Activated CD8-positive, alpha-beta memory T cell treated with anti-CD3 and anti-CD28 coated beads for 4 hours (primary cell): ENCODE data around the gene QRFPR.
"Not testable (repeated sequence)": the region's sequence is repeated elsewhere in the genome, so short reads cannot be mapped to it uniquely, and the experiment has no call there.

Experiments used
- DNase-seq, 2 donors: peaks; one replicate each; pipeline ENCODE4 v3.0.0-alpha.2; 2020; ENCODE audit warnings: low read depth in 2 of 2

Gene QRFPR

GRCh38 chr4:121339307-121339706 lies 41.5 kb downstream of the QRFPR start:
- DNase-seq: no peak

- DNase-seq: no peak
These were observed 42.3 kb downstream of the QRFPR start for GRCh38 chr4:121338518-121338917.

DNA sequence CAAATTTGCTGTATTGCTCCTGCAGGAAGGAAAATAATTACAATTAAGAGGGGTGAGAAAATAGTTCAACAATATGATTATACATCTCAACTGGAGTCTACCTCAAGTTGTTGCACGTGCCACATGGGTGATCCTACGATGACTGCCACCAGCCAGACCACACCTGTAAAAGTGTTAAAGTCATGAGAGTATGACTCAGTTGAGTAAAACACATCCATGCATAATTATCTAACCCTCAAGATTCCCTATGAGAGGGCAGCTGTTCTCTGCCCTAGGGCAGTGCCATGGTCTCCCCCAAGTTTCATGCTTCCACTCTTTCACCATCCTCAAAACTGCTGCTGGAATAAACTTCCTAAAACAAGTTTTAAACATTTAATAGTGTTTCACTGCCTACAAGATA lies 44.1 kb downstream of the QRFPR start:
- no peak for DNase-seq

DNA sequence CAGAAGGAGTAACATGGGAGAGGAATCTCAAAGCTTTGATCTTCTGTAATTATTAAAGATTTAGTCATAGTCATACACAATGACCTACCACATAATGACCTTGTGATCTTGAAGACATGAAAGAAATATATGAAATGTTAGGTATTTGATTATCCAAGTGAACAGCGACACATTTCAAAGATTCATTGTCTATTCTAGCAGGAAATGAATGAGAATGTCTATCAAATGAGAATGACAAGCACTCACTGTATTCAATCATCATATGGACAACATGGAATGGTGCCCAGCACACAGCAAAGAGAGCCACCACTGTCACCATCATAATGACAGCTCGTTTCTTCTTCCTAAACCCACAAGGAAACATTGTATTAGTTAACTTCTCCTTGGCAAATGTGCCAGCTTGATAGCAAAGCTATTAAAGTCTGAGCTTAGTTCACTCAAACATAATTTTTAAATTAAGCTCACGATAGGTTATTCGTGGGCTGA lies 50.6 kb downstream of the QRFPR start:
- DNase-seq: no peak

DNA sequence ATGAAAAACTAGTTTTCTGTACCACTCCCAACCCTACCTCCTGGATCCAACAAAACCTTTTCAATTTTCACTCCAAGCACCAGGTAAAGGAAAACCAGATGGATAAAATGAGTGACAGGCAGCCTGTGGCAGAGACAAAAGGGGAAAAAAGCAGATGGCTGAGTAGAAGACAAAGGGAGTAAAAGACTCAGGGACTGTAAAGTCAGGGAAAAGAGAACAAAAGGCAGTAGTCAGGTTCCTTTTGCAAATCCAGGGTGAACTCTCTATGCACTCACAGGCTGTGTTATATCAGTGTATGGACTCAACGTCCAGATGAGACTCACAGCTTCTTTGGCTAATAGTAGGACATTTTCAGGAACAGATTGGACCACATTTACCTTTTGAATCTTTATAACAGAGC lies 54.2 kb downstream of the QRFPR start:
- DNase-seq: no peak

- no peak for DNase-seq
These were observed 56.5 kb downstream of the QRFPR start for GRCh38 chr4:121324331-121324730.

DNA sequence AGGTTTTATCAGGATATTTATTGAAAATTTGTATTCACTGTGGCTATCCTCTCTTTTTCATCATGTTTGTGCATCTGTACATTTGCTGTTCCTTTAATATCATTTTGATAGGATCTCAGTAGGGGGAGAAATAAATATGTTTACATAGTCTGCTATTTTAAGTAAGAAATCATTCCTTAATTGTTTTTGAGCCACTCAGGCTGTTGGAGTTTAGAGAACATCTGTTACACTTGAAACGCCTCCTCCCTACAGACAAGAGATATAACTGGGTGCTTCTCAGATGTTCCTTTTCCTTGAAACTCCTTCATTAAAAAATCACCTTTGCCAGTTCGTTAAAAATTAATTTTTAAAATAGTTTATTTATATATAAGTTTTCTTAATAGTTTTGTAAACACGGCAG lies 59.4 kb downstream of the QRFPR start:
- no peak for DNase-seq

DNA sequence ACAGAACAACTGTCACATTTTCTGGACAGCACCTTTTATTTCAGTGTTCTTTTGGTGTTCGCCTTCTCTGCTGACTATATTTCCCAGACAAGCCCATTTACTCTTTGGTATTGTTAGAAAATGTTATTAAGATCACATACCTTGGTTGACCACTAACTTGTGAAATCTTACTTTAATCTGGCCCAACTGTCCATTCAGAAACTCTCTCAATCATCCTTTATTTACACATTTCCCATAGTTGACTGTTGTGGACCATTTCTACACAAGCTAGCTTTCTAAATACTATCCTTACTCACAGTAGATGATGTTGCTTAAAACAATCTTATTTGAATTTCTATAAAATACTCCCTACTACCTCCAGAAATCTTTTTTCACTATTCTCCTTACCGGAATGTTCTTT lies 64.7 kb downstream of the QRFPR start:
- no peak for DNase-seq

- DNase-seq: not testable (repeated sequence)
These were observed 67.4 kb downstream of the QRFPR start for GRCh38 chr4:121313430-121313829.

DNA sequence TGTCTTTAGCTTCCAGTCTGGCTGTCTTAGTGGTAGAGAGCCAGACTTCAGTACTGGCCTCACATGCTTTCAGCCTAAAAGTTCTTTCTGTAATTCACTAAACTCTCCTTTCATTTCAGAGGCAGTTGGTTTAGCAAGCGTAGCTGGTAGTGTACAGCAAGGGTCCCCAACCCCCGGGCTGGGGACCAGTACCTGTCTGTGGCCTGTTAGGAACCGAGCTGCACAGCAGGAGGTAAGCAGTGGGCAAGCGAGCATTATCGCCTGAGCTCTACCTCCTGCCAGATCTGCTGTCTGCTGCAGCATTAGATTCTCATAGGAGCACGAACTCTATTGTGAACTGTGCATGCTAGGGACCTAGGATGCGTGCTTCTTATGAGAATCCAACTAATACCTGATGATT lies 72.0 kb downstream of the QRFPR start:
- no peak for DNase-seq

- DNase-seq: no peak
These were observed 72.5 kb downstream of the QRFPR start for GRCh38 chr4:121308328-121308663.

- DNase-seq: peak in 1 of 2 donors; percentile 13
These were observed 73.1 kb downstream of the QRFPR start for GRCh38 chr4:121307445-121308327.

- DNase-seq: no peak
These were observed 73.9 kb downstream of the QRFPR start for GRCh38 chr4:121306931-121307330.

DNA sequence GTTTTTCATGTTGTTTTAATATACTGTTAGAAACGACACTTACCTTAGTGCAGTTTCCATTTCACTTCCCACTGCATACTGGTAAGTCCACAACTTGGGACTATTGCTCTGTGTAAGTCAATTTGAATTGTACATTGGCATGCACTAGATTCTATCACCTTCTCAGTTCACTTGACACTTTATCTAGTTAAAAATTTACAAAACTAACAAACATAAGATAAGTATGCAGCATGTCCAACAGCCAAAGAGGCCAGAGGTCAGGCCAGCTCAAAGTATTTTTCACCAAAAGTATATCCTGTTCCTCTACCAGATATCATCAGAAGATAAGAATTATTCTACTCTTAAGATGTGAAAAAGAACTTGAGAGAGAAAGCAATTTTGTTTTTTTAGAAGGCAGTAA lies 75.9 kb downstream of the QRFPR start:
- DNase-seq: no peak

DNA sequence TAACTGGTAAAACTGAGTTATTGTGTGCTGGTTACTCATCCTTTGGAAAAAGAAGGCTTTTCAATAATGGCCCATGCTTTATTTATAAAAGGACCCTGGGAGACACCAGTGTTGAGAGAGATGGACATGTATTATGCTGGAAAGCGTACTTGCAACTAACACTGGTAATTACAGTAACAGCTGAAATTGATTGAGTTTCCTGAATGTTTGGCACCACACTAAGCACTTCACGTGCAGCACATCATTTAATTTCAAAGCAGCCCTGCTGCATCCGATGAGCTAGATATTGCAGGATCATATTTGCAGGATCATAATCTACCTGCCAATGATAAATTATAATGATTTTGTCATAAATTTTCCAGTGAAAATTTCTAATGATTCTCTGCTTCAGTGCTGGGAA lies 81.5 kb downstream of the QRFPR start:
- no peak for DNase-seq

- DNase-seq: no peak
These were observed 97.5 kb downstream of the QRFPR start for GRCh38 chr4:121283319-121283718.

DNA sequence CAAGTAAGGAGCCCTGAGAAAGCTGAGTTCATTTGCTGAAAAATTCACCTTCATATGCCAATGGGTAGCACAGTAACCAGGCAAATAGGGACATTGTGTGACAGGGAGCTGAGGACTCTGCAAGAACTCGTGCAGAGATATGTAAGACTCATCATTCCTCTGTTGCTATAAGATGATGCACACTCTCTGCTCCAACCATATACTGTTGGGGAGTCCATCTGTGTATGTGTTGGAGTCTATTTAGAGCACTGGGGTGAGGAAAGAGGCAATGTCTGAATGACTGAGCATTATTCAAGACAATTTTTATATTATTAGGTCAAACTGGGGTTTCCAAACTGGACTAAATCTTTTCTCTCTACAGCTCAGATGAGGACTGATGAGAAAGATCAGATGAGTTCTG lies 100.4 kb downstream of the QRFPR start:
- no peak for DNase-seq

DNA sequence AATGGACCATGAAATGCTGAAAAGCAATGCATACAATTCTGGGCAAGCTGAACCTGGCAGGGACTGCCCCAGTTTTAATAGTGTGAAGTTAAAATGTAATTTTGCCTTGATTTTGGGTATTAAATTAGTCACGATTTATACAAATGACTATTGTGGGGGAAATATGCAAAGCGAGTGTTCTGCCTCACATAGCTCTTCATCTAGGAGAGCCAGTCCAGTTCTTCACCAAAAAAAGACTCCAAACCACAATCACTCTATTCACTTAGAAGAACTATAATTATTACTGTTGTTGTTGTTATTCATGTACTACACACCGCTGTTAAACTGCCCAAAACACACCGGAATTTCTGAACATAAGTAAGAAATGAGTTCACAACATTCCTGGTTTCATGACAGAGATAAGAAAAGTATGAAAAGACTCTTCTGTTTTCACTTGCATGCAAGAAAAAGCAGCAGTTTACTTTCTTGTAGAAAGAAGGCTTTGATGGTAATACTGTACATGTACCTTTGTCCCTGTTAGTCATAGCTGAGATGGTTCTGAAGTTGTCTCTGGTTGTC lies 101.9 kb downstream of the QRFPR start:
- DNase-seq: no peak
